ENCODE data around the gene SPAG4. TPM values are rescaled to one million over a fixed set of nuclear protein-coding genes. Genes with fewer than 3 reads are reported as not detected.
A peak's percentile ranks its signal among the peaks of the same experiment; 100 is the strongest.

The SPAG4 gene
- total RNA-seq, 6 donors from 2014 or later = 2.7 to 48.2 (median 4.8) TPM

GRCh38 chr20:35626386-35627001 is 10.9 kb downstream of the SPAG4 start:
- H3K36me3 ChIP-seq = peaks cover 21 to 76% (median 48%) of the 10 kb centered on the region in 4 donors

GRCh38 chr20:35627121-35627520 is 11.5 kb downstream of the SPAG4 start:
- Histone ChIP-seq H3K27me3 (no peaks in the 10 kb centered on the region), H3K4me3 (no peak overlapping the region), H3K27ac (no peak overlapping the region), H3K36me3 (peaks cover 27 to 80% (median 52%) of the 10 kb centered on the region in 4 donors), H3K9me3 (no peaks in the 10 kb centered on the region), H3K4me1 (peaks cover 0 to 11% (median 0%) of the 10 kb centered on the region in 4 donors)
- 93 to 96% methylated on average over 8 of the region's 8 CpGs for WGBS, 2 donors
- TF ChIP-seq POLR2A (IDR thresholded peaks at IDR 0.05) = no peak
- no peak for TF ChIP-seq EP300 (IDR thresholded peaks at IDR 0.05)
- TF ChIP-seq POLR2AphosphoS5 (IDR thresholded peaks at IDR 0.05) = no peak
- TF ChIP-seq CTCF (IDR thresholded peaks at IDR 0.05) = no peak
- DNase-seq (no peak), ATAC-seq (ENCODE audit: low FRiP score in 2 of 2) (no peak)

More at GRCh38 chr20:35626386-35627001, 10.9 kb downstream of the SPAG4 start:
- ATAC-seq (ENCODE audit: low FRiP score in 2 of 2) = no peak
- DNase-seq = no peak
- WGBS, 2 donors = 92 to 96% methylated on average over 13 of the region's 13 CpGs
- Histone ChIP-seq H3K4me3 (no peak overlapping the region), H3K9me3 (no peaks in the 10 kb centered on the region), H3K4me1 (peaks cover 0 to 11% (median 0%) of the 10 kb centered on the region in 4 donors), H3K27me3 (no peaks in the 10 kb centered on the region), H3K27ac (no peak overlapping the region)
- TF ChIP-seq EP300 (IDR thresholded peaks at IDR 0.05) = no peak
- no peak for TF ChIP-seq CTCF (IDR thresholded peaks at IDR 0.05)

- Histone ChIP-seq H3K27me3 (no peaks in the 10 kb centered on the region), H3K9me3 (no peaks in the 10 kb centered on the region), H3K4me1 (peaks cover 0 to 11% (median 0%) of the 10 kb centered on the region in 4 donors), H3K36me3 (peaks cover 27 to 76% (median 54%) of the 10 kb centered on the region in 4 donors), H3K27ac (peak overlapping the region in 1 of 4 donors; percentile 45), H3K4me3 (no peak overlapping the region)
- WGBS, 2 donors = 88 to 90% methylated on average over 11 to 12 of the region's 12 CpGs
- no peak for ATAC-seq (ENCODE audit: low FRiP score in 2 of 2)
- no peak for TF ChIP-seq POLR2AphosphoS5 (IDR thresholded peaks at IDR 0.05)
- TF ChIP-seq EP300 (IDR thresholded peaks at IDR 0.05) = no peak
- TF ChIP-seq CTCF (IDR thresholded peaks at IDR 0.05) = no peak
- TF ChIP-seq POLR2A (IDR thresholded peaks at IDR 0.05) = no peak
- no peak for DNase-seq
Observed at GRCh38 chr20:35629427-35630145, 14.0 kb downstream of the SPAG4 start.

- Histone ChIP-seq H3K4me3 (no peak overlapping the region), H3K4me1 (peaks cover 0 to 16% (median 3%) of the 10 kb centered on the region in 4 donors), H3K27ac (no peak overlapping the region), H3K27me3 (no peaks in the 10 kb centered on the region), H3K9me3 (no peaks in the 10 kb centered on the region), H3K36me3 (peaks cover 27 to 66% (median 49%) of the 10 kb centered on the region in 4 donors)
- 87 to 93% methylated on average over 3 to 4 of the region's 4 CpGs for WGBS, 2 donors
- DNase-seq (no peak), ATAC-seq (ENCODE audit: low FRiP score in 2 of 2) (peak in 1 of 2 donors; percentile 11)
- TF ChIP-seq CTCF (IDR thresholded peaks at IDR 0.05) = no peak
- TF ChIP-seq EP300 (IDR thresholded peaks at IDR 0.05) = no peak
- TF ChIP-seq POLR2A (IDR thresholded peaks at IDR 0.05) = no peak
- TF ChIP-seq POLR2AphosphoS5 (IDR thresholded peaks at IDR 0.05) = no peak
Observed at GRCh38 chr20:35630636-35631035, 15.0 kb downstream of the SPAG4 start.
